MM.1S (cell line): ENCODE data around the gene VAC14.

Source experiments
- DNase-seq: peaks from one replicate; pipeline ENCODE4 v3.0.0-alpha.2; 2015
- H2AFZ ChIP-seq: fragments of 300-600 bp; sonication (generic); 2 replicates; pipeline ENCODE4 v1.6.0; 2016; ENCODE audit warnings: antibody characterized with exemption, low read length
- H3F3A ChIP-seq: fragments of 300-600 bp; sonication (generic); 2 replicates; pipeline ENCODE4 v1.6.1; 2016; ENCODE audit warnings: mild to moderate bottlenecking, antibody characterized with exemption, low read length, moderate library complexity, mixed read lengths; ENCODE audit not compliant: insufficient read depth
- H3K27ac ChIP-seq: fragments of 300-600 bp; sonication (generic); 2 replicates; pipeline ENCODE4 v1.5.1; 2016; ENCODE audit warnings: mild to moderate bottlenecking, low read length
- H3K27me3 ChIP-seq: fragments of 300-600 bp; sonication (generic); replicated peaks from 2 replicates; pipeline ENCODE4 v1.6.0; 2016; ENCODE audit warnings: low read length; ENCODE audit not compliant: insufficient read depth
- H3K36me3 ChIP-seq: fragments of 300-600 bp; sonication (generic); replicated peaks from 2 replicates; pipeline ENCODE4 v1.6.1; 2016; ENCODE audit warnings: mild to moderate bottlenecking, low read length, mixed read lengths; ENCODE audit not compliant: insufficient read depth
- H3K4me1 ChIP-seq: fragments of 300-600 bp; sonication (generic); 2 replicates; pipeline ENCODE4 v1.6.1; 2016; ENCODE audit warnings: low read length, mixed read lengths
- H3K4me2 ChIP-seq: fragments of 300-600 bp; sonication (generic); 2 replicates; pipeline ENCODE4 v1.6.0; 2016; ENCODE audit warnings: low read depth, low read length
- H3K4me3 ChIP-seq: fragments of 300-600 bp; sonication (generic); 2 replicates; pipeline ENCODE4 v1.5.1; 2016; ENCODE audit warnings: low read length, mixed read lengths
- H3K79me2 ChIP-seq: fragments of 300-600 bp; sonication (generic); 2 replicates; pipeline ENCODE4 v1.6.1; 2016; ENCODE audit warnings: mixed run types, low read length, mixed read lengths
- H3K9ac ChIP-seq: fragments of 300-600 bp; sonication (generic); 2 replicates; pipeline ENCODE4 v1.6.1; 2016; ENCODE audit warnings: low read length, mixed read lengths
- H3K9me2 ChIP-seq: fragments of 300-600 bp; sonication (generic); replicated peaks from 2 replicates; pipeline ENCODE4 v1.6.1; 2016; ENCODE audit warnings: mild to moderate bottlenecking, low read length, mixed read lengths; ENCODE audit not compliant: insufficient read depth
- H3K9me3 ChIP-seq: fragments of 300-600 bp; sonication (generic); replicated peaks from 2 replicates; pipeline ENCODE4 v1.6.1; 2016; ENCODE audit warnings: mild to moderate bottlenecking, low read length, mixed read lengths; ENCODE audit not compliant: insufficient read depth
- H4K20me1 ChIP-seq: fragments of 300-600 bp; sonication (generic); 2 replicates; pipeline ENCODE4 v1.6.1; 2016; ENCODE audit warnings: mild to moderate bottlenecking, low read length, moderate library complexity, mixed read lengths; ENCODE audit not compliant: insufficient read depth
- CTCF ChIP-seq: fragments of 300-600 bp; sonication (generic); IDR thresholded peaks from 2 replicates; pipeline ENCODE4 v1.5.1; 2016; ENCODE audit warnings: antibody characterized with exemption, low read length, mixed read lengths
- EZH2 ChIP-seq: fragments of 300-600 bp; sonication (generic); optimal IDR thresholded peaks from 2 replicates; pipeline ENCODE3; 2017; ENCODE audit warnings: low read depth, mild to moderate bottlenecking, antibody characterized with exemption, low read length, mixed read lengths
- EZH2phosphoT487 ChIP-seq: fragments of 300-600 bp; sonication (generic); IDR thresholded peaks from 2 replicates; pipeline ENCODE4 v1.6.1; 2018; ENCODE audit warnings: antibody characterized with exemption, low read length

The VAC14 gene

GRCh38 chr16:70777973-70778406 is 23.0 kb downstream of the VAC14 start:
- no peak overlapping the region for H3K27ac ChIP-seq
- no peaks in the 10 kb centered on the region for H4K20me1 ChIP-seq
- no peak for DNase-seq
- no peaks in the 10 kb centered on the region for H3K27me3 ChIP-seq
- no peak overlapping the region for H2AFZ ChIP-seq
- no peaks in the 10 kb centered on the region for H3K4me1 ChIP-seq
- TF ChIP-seq EZH2 (no peak), EZH2phosphoT487 (no peak), CTCF (no peak)
- no peak overlapping the region for H3K9ac ChIP-seq
- H3K9me2 ChIP-seq, result no peaks in the 10 kb centered on the region
- peaks cover 13% of the 10 kb centered on the region for H3K36me3 ChIP-seq
- no peak overlapping the region for H3K4me2 ChIP-seq
- no peaks in the 10 kb centered on the region for H3F3A ChIP-seq
- H3K9me3 ChIP-seq, result no peaks in the 10 kb centered on the region
- no peak overlapping the region for H3K4me3 ChIP-seq
- no peaks in the 10 kb centered on the region for H3K79me2 ChIP-seq

- Histone ChIP-seq H3K27me3 (no peaks in the 10 kb centered on the region), H3K79me2 (no peaks in the 10 kb centered on the region), H3K4me2 (no peak overlapping the region), H3F3A (no peaks in the 10 kb centered on the region), H3K4me1 (no peaks in the 10 kb centered on the region), H2AFZ (no peak overlapping the region), H3K4me3 (no peak overlapping the region), H3K27ac (no peak overlapping the region), H3K9me3 (no peaks in the 10 kb centered on the region), H3K36me3 (peaks cover 8% of the 10 kb centered on the region; the same call in 1 of the 2 replicates), H3K9ac (no peak overlapping the region), H4K20me1 (no peaks in the 10 kb centered on the region), H3K9me2 (no peaks in the 10 kb centered on the region)
- DNase-seq, result no peak
- TF ChIP-seq EZH2 (no peak), EZH2phosphoT487 (no peak), CTCF (no peak)
Measured at GRCh38 chr16:70777496-70777895, 23.5 kb downstream of the VAC14 start.

- no peak overlapping the region for H3K27ac ChIP-seq
- H3K4me1 ChIP-seq, result no peaks in the 10 kb centered on the region
- no peak overlapping the region for H3K9ac ChIP-seq
- H3K9me3 ChIP-seq, result no peaks in the 10 kb centered on the region
- no peak overlapping the region for H3K4me3 ChIP-seq
- H3K9me2 ChIP-seq, result no peaks in the 10 kb centered on the region
- H3K79me2 ChIP-seq, result no peaks in the 10 kb centered on the region
- no peak for DNase-seq
- no peak overlapping the region for H2AFZ ChIP-seq
- TF ChIP-seq EZH2, result no peak
- TF ChIP-seq CTCF, result no peak
- no peak for TF ChIP-seq EZH2phosphoT487
- no peak overlapping the region for H3K4me2 ChIP-seq
- H3K27me3 ChIP-seq, result no peaks in the 10 kb centered on the region
- H3F3A ChIP-seq, result no peaks in the 10 kb centered on the region
- H3K36me3 ChIP-seq, result 0 out of 2 replicates have a peak, but pooled peaks cover 2% of the 10 kb centered on the region
- no peaks in the 10 kb centered on the region for H4K20me1 ChIP-seq
Measured at GRCh38 chr16:70775399-70775798, 25.6 kb downstream of the VAC14 start.

- Histone ChIP-seq H3F3A (no peaks in the 10 kb centered on the region), H2AFZ (no peak overlapping the region), H3K4me2 (no peak overlapping the region), H3K4me3 (no peak overlapping the region), H3K4me1 (no peaks in the 10 kb centered on the region), H3K79me2 (no peaks in the 10 kb centered on the region), H3K27ac (no peak overlapping the region), H3K36me3 (0 out of 2 replicates have a peak, but pooled peaks cover 2% of the 10 kb centered on the region), H4K20me1 (no peaks in the 10 kb centered on the region), H3K9me2 (no peaks in the 10 kb centered on the region), H3K9me3 (no peaks in the 10 kb centered on the region), H3K27me3 (no peaks in the 10 kb centered on the region), H3K9ac (no peak overlapping the region)
- DNase-seq, result no peak
- no peak for TF ChIP-seq EZH2phosphoT487
- TF ChIP-seq EZH2, result no peak
- TF ChIP-seq CTCF, result no peak
Measured at GRCh38 chr16:70774261-70774660, 26.7 kb downstream of the VAC14 start.
